IPS DF 4.7 (cell line): ENCODE measurements around the gene OSER1.
A peak's percentile ranks its signal among the peaks of the same experiment; 100 is the strongest.
"Not testable (repeated sequence)": the region's sequence is repeated elsewhere in the genome, so short reads cannot be mapped to it uniquely, and the experiment has no call there.

Experiments used
- DNase-seq: peaks from one replicate; pipeline ENCODE4 v3.0.0-alpha.2; 2013; ENCODE audit warnings: low spot score; ENCODE audit errors: extremely low read depth

Gene OSER1

GRCh38 chr20:44210406-44211176 is at the start of gene OSER1:
Gene OSER1, minus strand, starts transcription at chr20:44210771. Its CDS starts 3,814 bp downstream, at chr20:44206957.
- peak; percentile 74 for DNase-seq

GRCh38 chr20:44258226-44258890 is 47.8 kb upstream of the OSER1 start:
- DNase-seq: no peak

- DNase-seq: no peak
Observed at GRCh38 chr20:44256961-44257360, 46.4 kb upstream of the OSER1 start.

- DNase-seq: no peak
Observed at GRCh38 chr20:44255942-44256341, 45.4 kb upstream of the OSER1 start.

GRCh38 chr20:44254073-44254472 is 43.5 kb upstream of the OSER1 start:
- DNase-seq: no peak

- no peak for DNase-seq
Observed at GRCh38 chr20:44253528-44253927, 43.0 kb upstream of the OSER1 start.

- DNase-seq: no peak
Observed at GRCh38 chr20:44251284-44251683, 40.7 kb upstream of the OSER1 start.

GRCh38 chr20:44248410-44248759 is 37.8 kb upstream of the OSER1 start:
- DNase-seq: no peak

GRCh38 chr20:44247586-44248409 is 37.2 kb upstream of the OSER1 start:
- DNase-seq: no peak

- no peak for DNase-seq
Observed at GRCh38 chr20:44247131-44247571, 36.6 kb upstream of the OSER1 start, which contains the start of gene GDAP1L1. Gene GDAP1L1, plus strand, starts transcription at chr20:44247308. Its CDS starts 27 bp downstream, at chr20:44247335.

- DNase-seq: no peak
Observed at GRCh38 chr20:44245977-44246376, 35.4 kb upstream of the OSER1 start.

GRCh38 chr20:44241796-44242195 is 31.2 kb upstream of the OSER1 start:
- no peak for DNase-seq

- DNase-seq: not testable (repeated sequence)
Observed at GRCh38 chr20:44236840-44237239, 26.3 kb upstream of the OSER1 start.

- no peak for DNase-seq
Observed at GRCh38 chr20:44235702-44236101, 25.1 kb upstream of the OSER1 start.

- no peak for DNase-seq
Observed at GRCh38 chr20:44234566-44235317, 24.2 kb upstream of the OSER1 start.

GRCh38 chr20:44233436-44234016 is 23.0 kb upstream of the OSER1 start:
- DNase-seq: no peak

- not testable (repeated sequence) for DNase-seq
Observed at GRCh38 chr20:44232469-44232856, 21.9 kb upstream of the OSER1 start.

- DNase-seq: no peak
Observed at GRCh38 chr20:44231713-44232468, 21.3 kb upstream of the OSER1 start.

GRCh38 chr20:44231193-44231592 is 20.6 kb upstream of the OSER1 start:
- DNase-seq: no peak
